Measurements from ENCODE around the gene HSPA14.
"Not testable (repeated sequence)": the region's sequence is repeated elsewhere in the genome, so short reads cannot be mapped to it uniquely, and the experiment has no call there.

Gene HSPA14

GRCh38 chr10:14838582-14839304 is 637 bp downstream of the HSPA14 start:
- DNase-seq: no peak

GRCh38 chr10:14839305-14839695 is 1.2 kb downstream of the HSPA14 start:
- DNase-seq: no peak

GRCh38 chr10:14840178-14840577 is 2.1 kb downstream of the HSPA14 start:
- DNase-seq: no peak

GRCh38 chr10:14843327-14843988 is 5.4 kb downstream of the HSPA14 start:
- DNase-seq: no peak

- no peak for DNase-seq
These were observed 6.8 kb downstream of the HSPA14 start for GRCh38 chr10:14844948-14845347.

- no peak for DNase-seq
These were observed 14.1 kb downstream of the HSPA14 start for GRCh38 chr10:14852236-14852635.

GRCh38 chr10:14855453-14855852 is 17.3 kb downstream of the HSPA14 start:
- no peak for DNase-seq

GRCh38 chr10:14858338-14858960 is 20.3 kb downstream of the HSPA14 start:
- DNase-seq: no peak

- DNase-seq: no peak
These were observed 20.9 kb downstream of the HSPA14 start for GRCh38 chr10:14859043-14859442.

- no peak for DNase-seq
These were observed 21.7 kb downstream of the HSPA14 start for GRCh38 chr10:14859775-14860174.

- DNase-seq: no peak
These were observed 22.7 kb downstream of the HSPA14 start for GRCh38 chr10:14860791-14861190.

- not testable (repeated sequence) for DNase-seq
These were observed 26.4 kb downstream of the HSPA14 start for GRCh38 chr10:14864466-14864865.

- DNase-seq: not testable (repeated sequence)
These were observed 26.8 kb downstream of the HSPA14 start for GRCh38 chr10:14864871-14865270.

GRCh38 chr10:14873090-14873760 is 35.1 kb downstream of the HSPA14 start:
- no peak for DNase-seq

GRCh38 chr10:14875941-14876340 is 37.8 kb downstream of the HSPA14 start:
- DNase-seq: no peak

- DNase-seq: no peak
These were observed 38.7 kb downstream of the HSPA14 start for GRCh38 chr10:14876764-14877163.

- DNase-seq: peak; percentile 55
These were observed 40.4 kb downstream of the HSPA14 start, which contains the start of gene SUV39H2 for GRCh38 chr10:14878266-14879123. Gene SUV39H2, plus strand, starts transcription at chr10:14878866. Its CDS starts 23 bp downstream, at chr10:14878889.

- no peak for DNase-seq
These were observed 41.2 kb downstream of the HSPA14 start for GRCh38 chr10:14879124-14879927.

GRCh38 chr10:14879928-14880193 is 41.8 kb downstream of the HSPA14 start:
- no peak for DNase-seq

GRCh38 chr10:14880229-14880628 is 42.1 kb downstream of the HSPA14 start:
- DNase-seq: no peak

GRCh38 chr10:14884082-14884481 is 46.0 kb downstream of the HSPA14 start:
- DNase-seq: no peak

- DNase-seq: no peak
These were observed 51.2 kb downstream of the HSPA14 start for GRCh38 chr10:14889318-14889717.

Data from DMS 273 treated with DMSO at 0.1 percent for 48 hours (cell line).